ENCODE measurements around the gene RIPK4. TPM values are rescaled to one million over a fixed set of nuclear protein-coding genes. Genes with fewer than 3 reads are reported as not detected.

The RIPK4 gene
- polyA plus RNA-seq, 1 donor (not counting 4 experiments of a cell fraction or from before 2014, with no cell fraction given) = 18.4 TPM

- no peak overlapping the region for H2AFZ ChIP-seq (ENCODE audit: control insufficient read depth, low read length)
- no peak overlapping the region for H3K9ac ChIP-seq (ENCODE audit: control insufficient read depth, extremely low read depth, insufficient read depth, low read length)
- H3K4me1 ChIP-seq (ENCODE audit: control insufficient read depth, extremely low read depth, insufficient read depth, low read length) = no peaks in the 10 kb centered on the region
- no peaks in the 10 kb centered on the region for H4K20me1 ChIP-seq (ENCODE audit: control insufficient read depth, extremely low read depth, insufficient read depth, low read length)
- H3K36me3 ChIP-seq (ENCODE audit: control insufficient read depth in 2 of 2, extremely low read depth in 1 of 2, insufficient read depth in 2 of 2, low read length in 2 of 2) = peaks cover 4 to 6% of the 10 kb centered on the region in 2 experiments
- TF ChIP-seq EZH2 (IDR thresholded peaks at IDR 0.05; ENCODE audit: low read length) = no peak
- TF ChIP-seq, protein P1, sequence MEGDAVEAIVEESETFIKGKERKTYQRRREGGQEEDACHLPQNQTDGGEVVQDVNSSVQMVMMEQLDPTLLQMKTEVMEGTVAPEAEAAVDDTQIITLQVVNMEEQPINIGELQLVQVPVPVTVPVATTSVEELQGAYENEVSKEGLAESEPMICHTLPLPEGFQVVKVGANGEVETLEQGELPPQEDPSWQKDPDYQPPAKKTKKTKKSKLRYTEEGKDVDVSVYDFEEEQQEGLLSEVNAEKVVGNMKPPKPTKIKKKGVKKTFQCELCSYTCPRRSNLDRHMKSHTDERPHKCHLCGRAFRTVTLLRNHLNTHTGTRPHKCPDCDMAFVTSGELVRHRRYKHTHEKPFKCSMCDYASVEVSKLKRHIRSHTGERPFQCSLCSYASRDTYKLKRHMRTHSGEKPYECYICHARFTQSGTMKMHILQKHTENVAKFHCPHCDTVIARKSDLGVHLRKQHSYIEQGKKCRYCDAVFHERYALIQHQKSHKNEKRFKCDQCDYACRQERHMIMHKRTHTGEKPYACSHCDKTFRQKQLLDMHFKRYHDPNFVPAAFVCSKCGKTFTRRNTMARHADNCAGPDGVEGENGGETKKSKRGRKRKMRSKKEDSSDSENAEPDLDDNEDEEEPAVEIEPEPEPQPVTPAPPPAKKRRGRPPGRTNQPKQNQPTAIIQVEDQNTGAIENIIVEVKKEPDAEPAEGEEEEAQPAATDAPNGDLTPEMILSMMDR (optimal IDR thresholded peaks at IDR 0.05 in 1 of 3, IDR thresholded peaks at IDR 0.05 in 1 of 3, conservative IDR thresholded peaks at IDR 0.05 in 1 of 3; ENCODE audit: extremely low read depth in 1 of 3, insufficient read depth in 2 of 3, low read length in 3 of 3) = no peak
- dilution Hi-C loops (cut with MboI; ENCODE audit: extremely low pct_ligation_motif_present, low sequenced_read_pairs) = no loop called here
- H3K27me3 ChIP-seq (ENCODE audit: control insufficient read depth, extremely low read depth, insufficient read depth, low read length) = no peaks in the 10 kb centered on the region
- no peaks in the 10 kb centered on the region for H3K9me1 ChIP-seq (ENCODE audit: control insufficient read depth, extremely low read depth, insufficient read depth, low read length)
- no peaks in the 10 kb centered on the region for H3K79me2 ChIP-seq (ENCODE audit: control insufficient read depth, insufficient read depth, low read length)
- H3K9me3 ChIP-seq (ENCODE audit: control insufficient read depth, low read depth, low read length) = peaks cover 2% of the 10 kb centered on the region
- no peak for FAIRE-seq
- no peak overlapping the region for H3K27ac ChIP-seq (ENCODE audit: control insufficient read depth, insufficient read depth, low read length)
- H3K4me2 ChIP-seq (ENCODE audit: control insufficient read depth, extremely low read depth, insufficient read depth, low read depth, low read length) = no peak overlapping the region
- H3K4me3 ChIP-seq (ENCODE audit: control insufficient read depth in 2 of 3, extremely low read depth in 1 of 3, insufficient read depth in 2 of 3, low read depth in 1 of 3, low read length in 3 of 3) = no peak overlapping the region
- no peak for DNase-seq (ENCODE audit: low read depth, low spot score)
These were observed 28.9 kb upstream of the RIPK4 start for GRCh38 chr21:41795726-41796125.

DNA sequence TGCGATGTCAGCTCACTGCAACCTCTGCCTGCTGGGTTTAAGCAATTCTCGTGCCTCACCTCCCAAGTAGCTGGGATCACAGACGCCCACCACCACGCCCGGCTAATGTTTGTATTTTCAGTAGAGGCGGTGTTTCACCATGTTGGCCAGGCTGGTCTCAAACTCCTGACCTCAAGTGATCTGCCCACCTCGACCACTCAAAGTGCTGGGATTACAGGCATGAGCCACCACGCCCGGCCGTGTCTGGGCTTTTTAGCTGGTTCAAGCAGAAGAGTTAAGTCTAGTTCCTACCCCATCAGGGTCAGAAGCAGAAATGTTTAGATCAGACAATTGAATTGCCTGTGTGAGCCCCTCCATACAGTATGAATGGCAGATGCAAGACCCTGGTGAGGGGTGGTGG, 27.7 kb upstream of the RIPK4 start:
- Histone ChIP-seq H3K27ac (ENCODE audit: control insufficient read depth, insufficient read depth, low read length) (no peak overlapping the region), H3K9ac (ENCODE audit: control insufficient read depth, extremely low read depth, insufficient read depth, low read length) (no peak overlapping the region), H3K4me1 (ENCODE audit: control insufficient read depth, extremely low read depth, insufficient read depth, low read length) (no peaks in the 10 kb centered on the region), H3K9me3 (ENCODE audit: control insufficient read depth, low read depth, low read length) (peaks cover 2% of the 10 kb centered on the region), H3K36me3 (ENCODE audit: control insufficient read depth in 2 of 2, extremely low read depth in 1 of 2, insufficient read depth in 2 of 2, low read length in 2 of 2) (peaks cover 0 to 6% of the 10 kb centered on the region in 2 experiments), H2AFZ (ENCODE audit: control insufficient read depth, low read length) (no peak overlapping the region), H3K9me1 (ENCODE audit: control insufficient read depth, extremely low read depth, insufficient read depth, low read length) (no peaks in the 10 kb centered on the region), H4K20me1 (ENCODE audit: control insufficient read depth, extremely low read depth, insufficient read depth, low read length) (no peaks in the 10 kb centered on the region), H3K4me2 (ENCODE audit: control insufficient read depth, extremely low read depth, insufficient read depth, low read depth, low read length) (no peak overlapping the region), H3K27me3 (ENCODE audit: control insufficient read depth, extremely low read depth, insufficient read depth, low read length) (no peaks in the 10 kb centered on the region), H3K79me2 (ENCODE audit: control insufficient read depth, insufficient read depth, low read length) (no peaks in the 10 kb centered on the region), H3K4me3 (ENCODE audit: control insufficient read depth in 2 of 3, extremely low read depth in 1 of 3, insufficient read depth in 2 of 3, low read depth in 1 of 3, low read length in 3 of 3) (no peak overlapping the region)
- FAIRE-seq (no peak), DNase-seq (ENCODE audit: low read depth, low spot score) (no peak)
- TF ChIP-seq, protein P1 (optimal IDR thresholded peaks at IDR 0.05 in 1 of 3, IDR thresholded peaks at IDR 0.05 in 1 of 3, conservative IDR thresholded peaks at IDR 0.05 in 1 of 3; ENCODE audit: extremely low read depth in 1 of 3, insufficient read depth in 2 of 3, low read length in 3 of 3) = no peak
- TF ChIP-seq EZH2 (IDR thresholded peaks at IDR 0.05; ENCODE audit: low read length) = no peak
- dilution Hi-C loops (cut with MboI; ENCODE audit: extremely low pct_ligation_motif_present, low sequenced_read_pairs) = no loop called here
